ENCODE data around the gene PROX2.

The PROX2 gene

DNA sequence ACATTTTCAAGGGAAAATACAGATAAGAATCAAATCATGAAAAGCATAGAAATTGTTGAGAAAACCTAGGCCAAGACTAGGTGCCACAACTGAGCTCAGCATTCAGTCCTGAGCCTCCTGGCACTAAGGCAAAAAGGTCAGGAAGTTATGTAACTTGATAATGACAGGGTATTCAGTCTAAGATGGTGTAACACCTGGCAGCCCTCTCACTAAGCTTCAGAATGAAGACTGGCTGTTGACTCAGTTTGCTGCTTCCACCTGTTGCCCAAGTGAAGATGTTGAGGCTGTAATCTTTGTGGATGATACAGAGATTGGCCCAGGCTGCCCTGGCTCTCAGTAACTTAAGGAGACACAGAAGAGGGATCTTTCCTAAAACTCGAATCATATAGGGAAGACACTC lies 19.6 kb downstream of the PROX2 start:
- no peak for DNase-seq (ENCODE audit: low read depth)
- H3K4me3 ChIP-seq (ENCODE audit: control insufficient read depth, low read depth, low read length) = no peak overlapping the region
- TF ChIP-seq, protein P1, sequence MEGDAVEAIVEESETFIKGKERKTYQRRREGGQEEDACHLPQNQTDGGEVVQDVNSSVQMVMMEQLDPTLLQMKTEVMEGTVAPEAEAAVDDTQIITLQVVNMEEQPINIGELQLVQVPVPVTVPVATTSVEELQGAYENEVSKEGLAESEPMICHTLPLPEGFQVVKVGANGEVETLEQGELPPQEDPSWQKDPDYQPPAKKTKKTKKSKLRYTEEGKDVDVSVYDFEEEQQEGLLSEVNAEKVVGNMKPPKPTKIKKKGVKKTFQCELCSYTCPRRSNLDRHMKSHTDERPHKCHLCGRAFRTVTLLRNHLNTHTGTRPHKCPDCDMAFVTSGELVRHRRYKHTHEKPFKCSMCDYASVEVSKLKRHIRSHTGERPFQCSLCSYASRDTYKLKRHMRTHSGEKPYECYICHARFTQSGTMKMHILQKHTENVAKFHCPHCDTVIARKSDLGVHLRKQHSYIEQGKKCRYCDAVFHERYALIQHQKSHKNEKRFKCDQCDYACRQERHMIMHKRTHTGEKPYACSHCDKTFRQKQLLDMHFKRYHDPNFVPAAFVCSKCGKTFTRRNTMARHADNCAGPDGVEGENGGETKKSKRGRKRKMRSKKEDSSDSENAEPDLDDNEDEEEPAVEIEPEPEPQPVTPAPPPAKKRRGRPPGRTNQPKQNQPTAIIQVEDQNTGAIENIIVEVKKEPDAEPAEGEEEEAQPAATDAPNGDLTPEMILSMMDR (IDR thresholded peaks at IDR 0.05; ENCODE audit: control insufficient read depth, insufficient read depth, low read depth, low read length, missing control alignments) = no peak

DNA sequence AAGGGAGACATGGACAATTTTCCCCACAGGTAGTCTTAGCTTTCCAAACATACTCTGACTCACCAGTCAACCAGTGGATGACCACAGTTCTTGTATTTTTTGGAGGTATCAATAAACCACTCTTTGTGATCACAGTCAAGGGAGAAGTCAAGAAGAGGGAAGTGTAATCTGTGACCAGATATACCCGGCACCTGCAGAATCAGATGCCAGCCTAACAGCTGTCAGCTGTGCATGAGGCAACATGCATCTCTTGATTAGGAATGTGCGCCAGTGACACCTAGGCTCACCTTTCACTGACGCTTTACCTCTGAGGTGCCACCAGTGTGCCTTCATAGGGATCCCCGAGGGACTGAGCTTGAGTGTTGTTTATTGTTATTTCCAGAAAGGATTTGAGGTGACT lies 20.0 kb downstream of the PROX2 start:
- H3K4me3 ChIP-seq (ENCODE audit: control insufficient read depth, low read depth, low read length) = no peak overlapping the region
- TF ChIP-seq, protein P1 (IDR thresholded peaks at IDR 0.05; ENCODE audit: control insufficient read depth, insufficient read depth, low read depth, low read length, missing control alignments) = no peak
- DNase-seq (ENCODE audit: low read depth) = no peak

DNA sequence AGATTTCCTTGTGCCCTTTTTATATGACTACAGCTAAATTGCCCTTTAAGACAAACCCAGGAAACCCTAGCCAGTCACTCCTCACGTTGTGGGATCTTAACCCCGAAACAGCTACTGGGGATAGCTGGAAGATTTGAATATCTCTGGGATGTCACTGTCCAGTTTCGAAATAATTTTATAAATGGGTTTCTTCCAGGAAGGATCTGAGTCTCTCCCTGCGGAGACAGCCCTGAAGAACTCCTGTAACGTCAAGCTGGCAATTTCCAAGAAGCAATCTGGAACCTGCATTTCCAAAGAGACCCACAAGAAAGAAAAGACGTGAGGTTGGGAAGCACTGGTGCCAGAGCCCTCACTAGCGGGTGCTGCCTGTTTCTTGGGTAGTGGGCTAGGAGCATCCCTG lies 20.9 kb downstream of the PROX2 start:
- TF ChIP-seq, protein P1 (IDR thresholded peaks at IDR 0.05; ENCODE audit: control insufficient read depth, insufficient read depth, low read depth, low read length, missing control alignments) = no peak
- no peak overlapping the region for H3K4me3 ChIP-seq (ENCODE audit: control insufficient read depth, low read depth, low read length)
- no peak for DNase-seq (ENCODE audit: low read depth)

DNA sequence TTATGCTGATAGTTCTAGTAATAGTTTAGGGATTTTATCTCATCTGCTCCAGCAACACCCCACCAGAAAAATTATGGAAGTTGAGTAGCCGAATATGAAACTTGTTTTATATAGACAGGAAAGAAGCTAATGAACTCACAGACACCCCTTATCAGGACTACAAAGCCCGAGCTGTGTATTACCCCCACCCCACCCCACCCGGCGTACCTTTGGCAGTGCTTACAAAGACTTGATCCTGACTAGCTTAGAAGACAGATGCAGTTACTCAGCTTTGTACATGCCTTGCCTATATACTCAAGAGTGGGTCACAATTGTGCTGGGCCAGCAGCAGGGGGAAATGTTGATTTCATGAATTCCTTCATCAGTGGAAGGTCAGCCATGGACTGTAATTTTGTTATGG lies 22.4 kb downstream of the PROX2 start:
- H3K4me3 ChIP-seq (ENCODE audit: control insufficient read depth, low read depth, low read length) = no peak overlapping the region
- DNase-seq (ENCODE audit: low read depth) = no peak
- TF ChIP-seq, protein P1 (IDR thresholded peaks at IDR 0.05; ENCODE audit: control insufficient read depth, insufficient read depth, low read depth, low read length, missing control alignments) = no peak

DNA sequence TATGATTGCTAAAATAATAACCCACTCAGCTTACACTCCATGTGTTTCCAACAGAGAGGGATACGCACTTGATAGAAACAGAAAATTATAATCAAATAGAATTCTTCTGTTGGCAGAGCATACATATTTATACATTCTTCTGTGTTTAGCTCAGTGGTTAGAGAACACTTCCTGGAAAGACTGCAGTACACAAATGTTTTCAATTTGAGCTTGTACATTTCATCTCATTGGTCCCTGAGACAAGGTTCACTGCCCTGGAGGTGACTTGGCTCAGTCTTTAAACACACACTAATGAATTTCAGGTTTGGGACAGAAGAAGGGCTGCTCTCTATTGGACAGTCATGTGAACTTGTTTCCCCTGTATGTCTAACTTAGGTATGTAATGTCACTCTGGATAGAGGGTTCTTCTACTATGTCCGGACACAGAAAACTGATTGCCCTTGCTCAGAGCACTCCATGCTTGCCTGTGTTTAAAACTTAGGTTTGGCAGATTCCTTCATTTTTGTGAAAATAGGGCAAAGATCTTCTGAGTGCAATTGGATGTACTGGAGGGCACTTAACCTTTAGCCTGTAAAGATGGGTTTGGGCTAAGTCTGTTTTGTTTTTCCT lies 22.9 kb downstream of the PROX2 start:
- TF ChIP-seq, protein P1 (IDR thresholded peaks at IDR 0.05; ENCODE audit: control insufficient read depth, insufficient read depth, low read depth, low read length, missing control alignments) = no peak
- no peak for DNase-seq (ENCODE audit: low read depth)
- no peak overlapping the region for H3K4me3 ChIP-seq (ENCODE audit: control insufficient read depth, low read depth, low read length)

DNA sequence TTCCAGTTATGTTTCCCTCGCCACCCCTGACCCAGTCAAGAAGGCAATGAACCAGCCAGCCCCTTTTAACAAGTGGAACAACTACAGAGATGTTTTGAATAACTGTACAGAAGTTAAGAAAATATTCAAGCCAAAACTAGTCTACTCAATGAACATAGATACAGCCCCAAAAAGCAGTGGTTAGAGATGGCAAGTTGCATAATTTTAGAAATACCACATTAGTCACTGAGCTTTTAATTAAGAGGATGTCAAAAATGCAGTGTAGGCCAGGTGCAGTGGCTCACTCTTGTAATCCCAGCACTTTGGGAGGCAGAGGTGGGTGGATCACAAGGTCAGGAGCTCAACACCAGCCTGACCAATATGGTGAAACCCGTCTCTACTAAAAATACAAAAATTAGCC lies 27.2 kb downstream of the PROX2 start:
- TF ChIP-seq, protein P1 (IDR thresholded peaks at IDR 0.05; ENCODE audit: control insufficient read depth, insufficient read depth, low read depth, low read length, missing control alignments) = no peak
- H3K4me3 ChIP-seq (ENCODE audit: control insufficient read depth, low read depth, low read length) = no peak overlapping the region
- no peak for DNase-seq (ENCODE audit: low read depth)
